ENCODE data around the gene GSG1. TPM values are rescaled to one million over a fixed set of nuclear protein-coding genes. Genes with fewer than 3 reads are reported as not detected.

The GSG1 gene
- total and polyA plus RNA-seq, 2 of the 8 experiments (the other 6 are each of a cell fraction or from before 2014, with no cell fraction given), result 0.89 to 1.4 TPM

- H2AFZ ChIP-seq (ENCODE audit: low read length), result peak overlapping the region; percentile 91
- H3K4me2 ChIP-seq (ENCODE audit: insufficient read depth in 1 of 2, low read depth in 2 of 2, low read length in 2 of 2), result peak overlapping the region; percentile 77 to 90
- H2BK120ac ChIP-seq (replicated peaks; ENCODE audit: low read depth, low read length), result peak overlapping the region; percentile 33
- peak overlapping the region; percentile 19; the same call in 1 of the 2 replicates for H3K27ac ChIP-seq (ENCODE audit: low read depth, low read length)
- peak overlapping the region; percentile 19; the same call in 1 of the 2 replicates for H4K8ac ChIP-seq (ENCODE audit: extremely low read depth, insufficient read depth, low read length)
- H3K9me3 ChIP-seq (ENCODE audit: insufficient read depth in 2 of 2, low read depth in 1 of 2, low read length in 1 of 2), result no peaks in the 10 kb centered on the region
- H3K79me2 ChIP-seq (ENCODE audit: control insufficient read depth in 1 of 2, insufficient read depth in 2 of 2, low read length in 2 of 2), result no peaks in the 10 kb centered on the region
- no peaks in the 10 kb centered on the region for H4K20me1 ChIP-seq (replicated peaks in 1 of 2; ENCODE audit: control insufficient read depth in 1 of 2, insufficient read depth in 2 of 2, low read length in 2 of 2)
- H3K79me1 ChIP-seq (ENCODE audit: low read depth, low read length), result no peaks in the 10 kb centered on the region
- H4K5ac ChIP-seq (ENCODE audit: insufficient read length, low read depth, low read length), result peak overlapping the region; percentile 1
- no peak overlapping the region for H3K56ac ChIP-seq (replicated peaks; ENCODE audit: insufficient read length, low read depth, low read length)
- peak overlapping the region; percentile 26 to 72 (median 48); a peak in 7 of 8 replicates for H3K4me3 ChIP-seq (ENCODE audit: extremely low read depth in 1 of 4, insufficient read depth in 2 of 4, low read depth in 3 of 4, low read length in 4 of 4)
- peaks cover 9% of the 10 kb centered on the region; the same call in 1 of the 2 replicates for H3K23me2 ChIP-seq (ENCODE audit: low read depth, low read length)
- CTCF ChIA-PET (ENCODE audit: partially characterized antibody), result interaction anchor here (0.6 to 6.0 kb wide), 16 partner anchors 12 to 743 kb away, joined by 3 to 69 read pairs (median 6); no protein-coding TSS in a partner anchor
- H2BK20ac ChIP-seq (ENCODE audit: low read length), result no peak overlapping the region
- no peak overlapping the region for H3K23ac ChIP-seq (ENCODE audit: insufficient read length)
- H3K9ac ChIP-seq (replicated peaks in 1 of 4; ENCODE audit: extremely low read depth in 1 of 4, low read depth in 3 of 4, low read length in 3 of 4), result peak overlapping the region in 3 of 4 experiments; percentile 27 to 63 (median 53); a peak in 4 of 7 replicates
- no peaks in the 10 kb centered on the region for H3K36me3 ChIP-seq (ENCODE audit: control insufficient read depth in 2 of 4, insufficient read depth in 4 of 4, low read length in 3 of 4)
- H2BK5ac ChIP-seq (ENCODE audit: low read depth, low read length), result peak overlapping the region; percentile 22
- H2BK12ac ChIP-seq (ENCODE audit: low read depth, low read length), result peak overlapping the region; percentile 42; the same call in 1 of the 2 replicates
- H3K4ac ChIP-seq (replicated peaks; ENCODE audit: insufficient read length, low read depth, low read length), result peak overlapping the region; percentile 25
- H3K14ac ChIP-seq (ENCODE audit: insufficient read length), result no peak overlapping the region
- H2AK5ac ChIP-seq (ENCODE audit: low read depth, low read length), result no peak overlapping the region
- peak overlapping the region; percentile 34 for H3K18ac ChIP-seq (ENCODE audit: extremely low read depth, low read length)
- no peak for DNase-seq (ENCODE audit: low read depth in 1 of 2, low spot score in 2 of 2)
- FAIRE-seq, result no peak
- POLR2A ChIA-PET (ENCODE audit: partially characterized antibody), result interaction anchor here (6.0 kb wide), 1 partner anchor 11 kb away, joined by 44 read pairs; no protein-coding TSS in a partner anchor
- H4K91ac ChIP-seq (replicated peaks; ENCODE audit: insufficient read length, low read length), result no peak overlapping the region
- H2BK15ac ChIP-seq (ENCODE audit: low read length), result peak overlapping the region; percentile 83
- H3K4me1 ChIP-seq (replicated peaks in 1 of 4; ENCODE audit: control insufficient read depth in 3 of 4, insufficient read depth in 4 of 4, low read length in 3 of 4), result peaks cover 5 to 21% (median 14%) of the 10 kb centered on the region in 4 experiments; a peak in 6 of 7 replicates
- H3K27me3 ChIP-seq (replicated peaks in 1 of 4; ENCODE audit: control insufficient read depth in 3 of 4, extremely low read depth in 1 of 4, insufficient read depth in 3 of 4, low read length in 3 of 4), result no peaks in the 10 kb centered on the region
- WGBS, 2 experiments (ENCODE audit: extremely low coverage in 1 of 2, insufficient coverage in 1 of 2, insufficient read length in 1 of 2, insufficient replicate concordance in 2 of 2, low coverage in 1 of 2, low lambda C conversion rate in 2 of 2, missing lambda C conversion rate in 1 of 2), result 39% methylated on average over 6 of the region's 6 CpGs; no CpG with 5 or more reads in 1 of the 2 experiments
- TF ChIP-seq SIN3A (conservative IDR thresholded peaks at IDR 0.05 in 1 of 2, IDR thresholded peaks at IDR 0.05 in 1 of 2; ENCODE audit: low read depth in 1 of 2, low read length in 2 of 2) (0 out of 4 replicates have a peak, but pooled peaks of 1 of the 2 experiments have one; percentile 9), RBBP5 (IDR thresholded peaks at IDR 0.05; ENCODE audit: borderline replicate concordance, low read depth, low read length) (no peak), YY1 (IDR thresholded peaks at IDR 0.05; ENCODE audit: low read depth, low read length) (0 out of 2 replicates have a peak, but pooled peaks have one; percentile 3), POU5F1 (IDR thresholded peaks at IDR 0.05; ENCODE audit: low read depth, low read length) (no peak)
Measured at GRCh38 chr12:13100605-13100881, 2.9 kb downstream of the GSG1 start.

Measured in H1 (cell line).